GM18907 (cell line): ENCODE data around the gene ASB6.

Experiments
- ATAC-seq: cut with Tn5 transposase; IDR thresholded peaks from one replicate; pipeline ENCODE4 v1.9.1; 2021; ENCODE audit warnings: mild to moderate bottlenecking, moderate library complexity; ENCODE audit not compliant: unreplicated experiment

Gene ASB6

DNA sequence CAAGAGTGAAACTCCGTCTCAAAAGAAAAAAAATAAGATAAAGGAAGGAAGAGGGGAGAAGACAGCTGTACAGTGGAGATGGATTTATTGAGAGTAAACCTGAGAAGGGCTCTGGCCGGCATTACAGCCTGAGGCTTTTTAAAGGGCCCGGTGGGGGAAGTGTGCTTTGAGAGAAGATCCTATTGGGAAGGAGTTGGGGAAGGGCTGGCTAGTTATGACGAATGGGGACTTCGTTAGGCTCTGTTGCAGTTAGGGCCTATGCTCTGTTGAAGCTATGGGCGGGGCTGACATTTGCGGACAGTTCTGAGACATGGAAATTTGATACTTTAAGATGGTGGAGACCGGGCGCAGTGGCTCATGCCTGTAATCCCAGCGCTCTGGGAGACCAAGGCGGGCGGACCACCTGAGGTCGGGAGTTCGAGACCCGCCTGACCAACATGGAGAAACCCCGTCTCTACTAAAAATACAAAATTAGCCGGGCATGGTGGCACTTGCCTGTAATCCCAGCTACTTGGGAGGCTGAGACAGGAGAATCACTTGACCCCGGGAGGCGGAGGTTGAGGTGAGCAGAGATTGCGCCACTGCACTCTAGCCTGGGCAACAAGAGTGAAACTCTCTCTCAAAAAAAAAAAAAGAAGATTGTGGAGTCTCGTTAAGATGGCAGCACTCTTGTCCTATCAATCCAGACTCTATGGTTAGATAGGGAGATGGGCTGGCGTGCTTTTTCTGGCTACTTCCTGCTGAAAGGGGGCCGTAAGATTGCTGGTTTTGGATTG is 54.3 kb downstream of the ASB6 start:
- ATAC-seq = no peak

DNA sequence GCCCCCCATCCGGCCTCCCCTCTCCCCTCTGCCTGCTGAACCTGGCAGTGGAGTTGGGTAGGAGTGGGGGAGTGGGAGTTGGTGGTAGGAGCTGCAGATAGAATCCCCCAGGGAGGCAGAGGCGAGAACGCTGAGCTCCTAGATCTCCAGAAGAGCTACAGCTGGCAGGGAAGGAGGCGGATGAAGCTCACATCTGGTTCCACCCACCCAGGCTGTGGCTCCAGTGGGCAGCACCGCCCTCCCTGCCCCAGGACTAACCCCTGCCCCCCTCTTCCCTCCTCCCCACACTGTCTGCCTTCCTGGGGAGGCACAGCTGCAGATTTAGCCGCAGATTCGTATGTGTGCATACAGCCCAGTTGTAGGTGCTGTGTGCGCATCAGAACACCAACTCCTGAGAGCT is 55.3 kb downstream of the ASB6 start:
- no peak for ATAC-seq

DNA sequence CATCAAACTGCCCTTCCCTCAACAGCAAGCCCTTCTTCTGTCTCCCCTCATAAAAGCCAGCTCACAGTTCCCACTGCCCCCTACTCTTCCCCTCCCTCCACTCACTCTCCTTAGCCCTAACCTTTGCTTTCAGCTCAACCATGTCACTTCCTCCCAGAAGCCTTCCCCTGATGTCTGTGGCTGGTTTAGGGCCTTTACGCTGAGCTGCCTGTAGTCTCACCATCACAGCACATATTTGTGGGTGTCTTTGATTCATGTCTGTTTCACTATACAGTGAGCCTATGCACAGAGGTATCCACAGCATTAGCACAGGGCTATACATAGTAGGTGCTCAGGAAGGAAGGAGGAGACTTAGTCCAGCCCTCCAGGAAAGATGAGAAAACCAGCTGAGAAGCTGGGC is 55.7 kb downstream of the ASB6 start:
- ATAC-seq = no peak

DNA sequence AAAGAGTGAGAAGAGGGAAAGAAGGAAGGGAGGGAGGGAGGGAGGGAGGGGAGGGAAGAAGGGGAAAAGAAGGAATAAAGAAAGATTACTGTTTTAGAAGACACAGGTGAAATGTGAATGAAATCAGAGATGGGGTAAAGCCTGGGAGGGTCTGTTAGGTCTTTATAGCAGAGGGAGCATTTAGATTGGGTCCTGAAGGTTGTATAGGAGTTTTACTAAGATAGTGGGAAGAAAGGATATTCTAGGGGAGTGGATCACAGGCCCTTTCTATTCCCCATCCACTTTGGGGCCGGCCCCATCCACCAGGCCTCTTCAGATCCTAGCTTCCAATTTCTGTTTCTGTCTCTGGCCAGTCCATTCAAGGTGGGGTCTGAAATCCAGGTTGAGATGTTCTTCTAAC is 56.6 kb downstream of the ASB6 start:
- ATAC-seq = no peak
